Adrenal gland (tissue), 5 donors: ENCODE results near the gene STAT4.

Source experiments
- CTCF ChIP-seq, 6 experiments: fragments of 450-650 bp in 4 of 6; fragments of 200-600 bp in 2 of 6; sonication (generic) in 1 of 6; IDR thresholded peaks; 1 replicate in 5 of 6; 2 replicates in 1 of 6; pipeline versions ENCODE4 v1.5.1 to v1.8.0; 2016 to 2021; ENCODE audit warnings: antibody characterized with exemption in 6 of 6, mild to moderate bottlenecking in 2 of 6, moderate library complexity in 1 of 6
- POLR2A ChIP-seq, 2 donors: fragments of 450-650 bp; IDR thresholded peaks; one replicate each; pipeline ENCODE4 v1.6.1; 2017; ENCODE audit warnings: antibody characterized with exemption in 2 of 2, mild to moderate bottlenecking in 2 of 2, moderate library complexity in 1 of 2
- donor health status: DM: no; HTN: no; CAD: no.

DNA sequence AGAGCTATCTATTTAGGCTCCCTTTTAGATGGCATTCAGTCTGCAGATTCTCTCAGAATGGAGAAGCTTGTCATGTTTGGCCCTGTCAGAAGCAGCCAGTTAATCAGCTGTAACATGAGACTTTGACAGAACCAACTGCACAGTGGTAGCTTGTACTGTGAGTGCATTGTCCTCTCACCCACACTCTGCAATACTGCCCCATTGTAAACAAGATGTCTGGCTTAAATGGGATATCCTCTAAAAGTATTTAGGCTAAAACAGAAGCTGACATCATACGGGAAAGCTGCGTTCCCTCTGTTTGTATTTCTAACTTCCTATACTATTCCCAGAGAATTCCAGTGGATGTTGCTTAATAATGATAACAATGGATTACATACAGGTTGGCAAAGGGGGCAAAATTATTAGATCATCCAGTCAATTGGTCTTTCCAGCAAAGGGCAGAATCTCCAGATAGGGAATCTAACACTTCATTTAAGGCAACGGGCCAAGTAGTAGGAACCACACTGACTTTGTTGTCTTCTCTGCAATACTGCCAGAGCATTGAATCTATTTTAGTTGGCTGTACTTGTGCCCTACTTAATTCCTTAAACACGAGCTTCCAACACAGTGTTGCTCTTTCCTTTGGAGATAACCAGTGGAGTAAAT lies 15.4 kb upstream of the STAT4 start:
- TF ChIP-seq CTCF (IDR thresholded peaks at IDR 0.05) (no peak), POLR2A (IDR thresholded peaks at IDR 0.05) (no peak)
